Activated T-helper 1 cell treated with anti-CD3 and anti-CD28 coated beads, Interleukin-12 subunit alpha, Interleukin-12 subunit beta, Interleukin-2, Interleukin-4 antibody, amounts not matched to agents 30 ng/mL and 10 ng/mL and 1 ng/mL, durations not matched to agents 14 hours and 24 hours and 36 hours (primary cell): Measurements from ENCODE around the gene POU2F3. TPM values are rescaled to one million over a fixed set of nuclear protein-coding genes. Genes with fewer than 3 reads are reported as not detected.

Experiments
- DNase-seq: peaks from one replicate; pipeline ENCODE4 v3.0.0; 2021; ENCODE audit warnings: low spot score
- H3K27ac Mint-ChIP-seq: one replicate; pipeline ENCODE4 v1.8.0; 2021; ENCODE audit warnings: mild to moderate bottlenecking, mixed read lengths
- H3K27me3 Mint-ChIP-seq: one replicate; pipeline ENCODE4 v1.8.0; 2022; ENCODE audit warnings: mild to moderate bottlenecking, moderate library complexity, mixed read lengths; ENCODE audit not compliant: insufficient read depth
- H3K36me3 Mint-ChIP-seq: one replicate; pipeline ENCODE4 v1.8.0; 2021; ENCODE audit warnings: low read depth, mixed read lengths
- H3K4me1 Mint-ChIP-seq: one replicate; pipeline ENCODE4 v1.8.0; 2021; ENCODE audit warnings: low read depth, mixed read lengths
- H3K4me3 Mint-ChIP-seq: one replicate; pipeline ENCODE4 v1.8.0; 2021; ENCODE audit warnings: mild to moderate bottlenecking, moderate library complexity, mixed read lengths
- H3K9me3 Mint-ChIP-seq: one replicate; pipeline ENCODE4 v1.8.0; 2021; ENCODE audit warnings: mixed read lengths
- intact Hi-C: fragments of 100-400 bp; cut with micrococcal nuclease; formaldehyde crosslinking; loops from one replicate; pipeline ENCODE4 v1.15.1; 2024
- total RNA-seq: library from RNA; stranded (reverse); gene quantifications from 2 replicates; pipeline ENCODE4 v1.2.3, GENCODE V29; 2022

Gene POU2F3
- total RNA-seq, 1 donor from 2014 or later, result 0.36 TPM

DNA sequence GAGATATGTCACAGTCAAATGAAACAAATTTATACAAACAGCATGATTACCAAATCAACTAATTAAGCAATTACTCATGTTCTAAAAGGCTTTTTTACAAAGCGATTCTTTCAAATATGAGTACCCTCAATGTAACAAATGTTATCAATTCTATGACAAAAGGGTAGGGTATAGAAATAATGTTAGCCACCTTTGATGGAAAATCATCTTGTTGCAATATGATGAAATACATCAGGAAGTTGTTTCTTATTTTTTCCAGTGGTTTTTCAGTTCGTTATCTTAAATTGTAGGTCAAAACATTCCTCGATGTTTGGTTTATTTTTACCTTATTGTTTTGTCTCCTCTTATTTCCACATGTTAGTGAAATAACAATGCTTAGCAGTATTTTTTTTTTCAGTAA, 102.7 kb downstream of the POU2F3 start:
- H3K36me3 Mint-ChIP-seq, result peaks cover 6% of the 10 kb centered on the region
- intact Hi-C loops, result loop anchor here (10.0 kb wide), 1 partner anchor 692 kb away; no protein-coding TSS in a partner anchor
- H3K27me3 Mint-ChIP-seq, result peaks cover 64% of the 10 kb centered on the region

DNA sequence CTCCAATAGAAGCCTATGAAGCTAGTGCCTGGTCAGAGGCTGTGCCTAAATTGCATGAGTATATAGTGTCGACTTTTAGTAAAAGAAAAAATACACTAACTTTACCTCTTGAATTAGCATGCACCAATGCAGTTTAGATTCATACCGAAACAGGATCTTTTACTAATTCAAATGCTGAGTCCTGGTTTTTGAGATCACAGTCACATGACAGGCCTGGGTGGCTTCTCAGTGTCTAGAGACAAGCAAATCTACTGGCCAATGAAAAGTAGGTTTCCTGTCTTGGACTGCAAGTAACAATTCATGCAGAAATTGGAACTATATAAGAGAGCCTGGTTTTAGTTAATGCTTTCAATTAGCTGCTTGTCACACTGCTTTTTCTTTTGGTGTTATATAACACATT, 103.5 kb downstream of the POU2F3 start:
- Mint-ChIP-seq H3K27ac (no peak overlapping the region), H3K4me1 (peaks cover 55% of the 10 kb centered on the region), H3K27me3 (peaks cover 63% of the 10 kb centered on the region), H3K36me3 (peaks cover 6% of the 10 kb centered on the region), H3K4me3 (no peak overlapping the region), H3K9me3 (peaks cover 6% of the 10 kb centered on the region)
- intact Hi-C loops, result loop anchor here (10.0 kb wide), 1 partner anchor 691 kb away; no protein-coding TSS in a partner anchor
- DNase-seq, result no peak

More for the DNA sequence above, 102.7 kb downstream of the POU2F3 start:
- Mint-ChIP-seq H3K27ac (no peak overlapping the region), H3K4me1 (peaks cover 60% of the 10 kb centered on the region), H3K4me3 (no peak overlapping the region), H3K9me3 (peaks cover 6% of the 10 kb centered on the region)
- no peak for DNase-seq

DNA sequence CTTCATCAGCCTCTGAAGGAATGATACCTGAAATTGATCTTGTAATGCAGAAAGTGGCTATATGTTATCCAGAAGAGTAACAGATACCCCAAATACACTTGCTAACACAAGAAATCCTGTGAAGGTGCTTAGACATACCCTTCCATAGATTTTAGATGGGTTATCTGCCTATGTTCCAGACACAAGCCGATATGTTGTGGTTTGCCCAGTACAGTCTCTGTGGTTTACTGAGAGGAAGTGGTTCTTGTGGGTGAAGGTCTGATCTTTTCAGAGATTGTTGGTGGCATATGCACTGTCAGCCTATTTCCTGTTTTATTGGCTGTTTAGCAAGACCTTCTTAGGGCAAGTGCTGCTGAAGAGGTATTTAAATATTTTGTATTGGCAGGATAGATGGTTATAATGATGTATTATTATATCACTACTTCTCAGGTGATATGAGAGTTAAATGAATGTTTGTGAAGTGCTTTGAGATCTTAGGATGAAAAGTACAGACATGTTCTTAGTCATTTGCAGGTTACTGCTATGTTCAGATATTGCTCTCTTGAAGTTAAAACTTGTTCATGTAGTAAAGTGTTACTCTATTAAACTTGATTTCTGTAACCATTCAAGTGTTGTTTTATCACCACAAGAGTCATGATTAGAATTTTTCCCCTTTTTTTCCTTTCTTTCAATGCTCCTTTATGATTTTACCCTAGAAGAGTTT, 104.5 kb downstream of the POU2F3 start:
- Mint-ChIP-seq H3K9me3 (peaks cover 6% of the 10 kb centered on the region), H3K4me1 (peaks cover 51% of the 10 kb centered on the region), H3K4me3 (peak overlapping the region; percentile 74), H3K27me3 (peaks cover 60% of the 10 kb centered on the region), H3K27ac (peak overlapping the region; percentile 81), H3K36me3 (peaks cover 6% of the 10 kb centered on the region)
- intact Hi-C loops, result loop anchor here (1.0 to 10.0 kb wide), 3 partner anchors 8 to 690 kb away; partner anchors contain the start of gene ARHGEF12
- peak; percentile 71 for DNase-seq

DNA sequence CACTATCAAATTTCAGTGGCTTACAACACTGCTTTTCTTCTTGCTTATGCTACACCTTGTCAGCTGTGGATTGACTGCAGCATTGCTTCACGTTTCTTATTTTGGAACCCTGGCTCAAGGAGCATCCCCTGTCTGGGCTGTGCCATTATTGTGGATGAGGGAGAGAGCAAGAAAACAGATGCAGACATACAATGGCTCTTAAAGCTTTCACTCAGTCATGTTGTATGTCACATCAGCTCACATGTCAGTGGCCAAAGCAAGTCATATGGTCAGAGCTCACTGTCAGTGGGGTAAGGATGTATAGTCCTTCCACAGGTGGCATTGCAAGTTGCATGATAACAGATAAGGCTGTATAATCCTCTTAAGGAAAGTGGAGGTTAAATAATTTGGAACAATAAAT, 106.3 kb downstream of the POU2F3 start:
- DNase-seq, result no peak
- H3K36me3 Mint-ChIP-seq, result peaks cover 4% of the 10 kb centered on the region
- peaks cover 57% of the 10 kb centered on the region for H3K27me3 Mint-ChIP-seq

DNA sequence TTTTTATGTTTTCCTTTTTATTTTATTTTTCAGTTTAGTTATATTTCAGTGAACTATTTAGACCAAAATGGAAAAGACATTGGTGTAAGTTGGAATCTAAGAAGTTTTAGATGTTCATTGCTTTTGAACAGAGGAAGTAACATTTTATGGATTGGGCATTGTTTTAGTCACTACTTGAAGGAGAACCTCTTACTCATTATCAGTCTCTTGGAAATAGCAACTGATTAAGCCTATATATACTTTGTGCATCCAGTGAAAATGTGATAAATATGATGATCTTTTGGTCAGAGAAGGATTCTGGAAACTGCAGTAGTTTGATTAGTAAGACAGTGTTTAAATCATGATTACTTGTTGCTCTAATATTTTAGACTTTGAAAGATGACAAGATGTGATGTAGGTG, 110.7 kb downstream of the POU2F3 start:
- Mint-ChIP-seq H3K27me3 (peaks cover 56% of the 10 kb centered on the region), H3K9me3 (no peaks in the 10 kb centered on the region), H3K4me1 (peaks cover 13% of the 10 kb centered on the region), H3K36me3 (no peaks in the 10 kb centered on the region), H3K4me3 (no peak overlapping the region), H3K27ac (no peak overlapping the region)
- DNase-seq, result no peak
- intact Hi-C loops, result no loop called here

More for the DNA sequence above, 106.3 kb downstream of the POU2F3 start:
- Mint-ChIP-seq H3K4me1 (peaks cover 42% of the 10 kb centered on the region), H3K27ac (no peak overlapping the region), H3K4me3 (no peak overlapping the region), H3K9me3 (peaks cover 6% of the 10 kb centered on the region)
- intact Hi-C loops, result loop anchor here (10.0 kb wide), 1 partner anchor 689 kb away; no protein-coding TSS in a partner anchor

DNA sequence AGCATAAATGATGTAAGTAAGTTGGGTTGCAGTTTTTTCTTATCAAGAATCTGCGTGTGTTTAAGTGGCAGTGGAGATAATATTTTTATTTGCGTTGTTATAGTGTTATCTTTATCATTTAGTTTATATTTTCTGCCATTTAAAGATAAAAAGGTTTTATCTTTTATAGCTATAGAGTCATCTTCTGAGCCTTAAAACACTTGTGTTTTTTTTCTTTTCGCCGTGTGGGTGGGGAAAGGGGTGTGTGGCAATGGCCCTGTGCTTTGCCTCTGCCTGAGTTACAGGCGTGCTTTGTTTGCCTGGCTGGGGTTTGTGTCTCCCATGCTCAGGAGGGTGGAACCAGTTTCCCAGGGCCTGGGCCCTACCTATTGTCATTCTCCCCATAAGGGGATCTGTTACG, 112.5 kb downstream of the POU2F3 start:
- peaks cover 50% of the 10 kb centered on the region for H3K27me3 Mint-ChIP-seq
- no peak overlapping the region for H3K4me3 Mint-ChIP-seq
- intact Hi-C loops, result no loop called here

DNA sequence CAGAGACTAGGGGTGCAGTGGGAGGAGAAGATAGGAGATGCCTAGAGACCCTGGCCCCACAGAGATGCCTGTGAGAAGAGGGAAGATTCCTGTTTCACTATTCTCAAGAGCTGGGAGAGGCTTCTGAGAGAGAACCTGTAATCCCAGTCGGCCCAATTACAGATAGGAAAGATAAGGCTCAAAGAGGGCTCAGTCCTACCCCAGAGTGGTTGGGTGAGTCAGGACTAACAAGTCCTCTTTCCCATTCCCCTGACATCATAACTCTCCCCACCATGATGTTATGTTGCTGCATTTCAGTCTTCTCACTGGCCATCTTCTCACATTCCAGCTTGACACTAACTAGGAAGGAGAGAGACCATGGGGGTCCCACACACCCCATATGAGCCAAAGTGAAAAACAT, 114.1 kb downstream of the POU2F3 start:
- Mint-ChIP-seq H3K9me3 (no peaks in the 10 kb centered on the region), H3K36me3 (no peaks in the 10 kb centered on the region), H3K27ac (no peak overlapping the region), H3K27me3 (peaks cover 44% of the 10 kb centered on the region), H3K4me3 (no peak overlapping the region), H3K4me1 (peaks cover 5% of the 10 kb centered on the region)
- intact Hi-C loops, result no loop called here
- no peak for DNase-seq

More for the DNA sequence above, 112.5 kb downstream of the POU2F3 start:
- no peaks in the 10 kb centered on the region for H3K9me3 Mint-ChIP-seq
- no peak for DNase-seq
- no peaks in the 10 kb centered on the region for H3K36me3 Mint-ChIP-seq
- peaks cover 5% of the 10 kb centered on the region for H3K4me1 Mint-ChIP-seq
- no peak overlapping the region for H3K27ac Mint-ChIP-seq

DNA sequence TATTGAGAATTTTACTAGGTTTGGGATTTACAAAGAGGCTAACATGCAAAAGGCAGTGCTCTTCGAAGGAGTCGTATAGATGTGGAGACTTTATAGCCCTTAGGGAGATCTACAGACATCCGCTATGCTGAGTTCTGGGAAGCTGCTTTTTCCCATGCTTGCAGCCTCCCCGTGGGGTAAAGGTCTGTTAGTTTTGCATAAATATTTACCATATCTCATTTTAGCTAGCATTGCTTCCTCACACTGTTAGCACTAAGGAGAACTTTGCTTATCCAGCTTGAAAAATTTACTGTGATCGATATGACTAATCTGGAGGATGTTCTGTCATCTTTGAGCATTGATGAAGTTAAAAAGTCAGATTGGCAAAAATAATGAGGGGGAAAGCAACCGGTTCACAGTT, 114.8 kb downstream of the POU2F3 start:
- Mint-ChIP-seq H3K27ac (no peak overlapping the region), H3K4me1 (peaks cover 5% of the 10 kb centered on the region), H3K27me3 (peaks cover 38% of the 10 kb centered on the region), H3K4me3 (no peak overlapping the region), H3K9me3 (no peaks in the 10 kb centered on the region), H3K36me3 (no peaks in the 10 kb centered on the region)
- DNase-seq, result no peak
- intact Hi-C loops, result no loop called here

DNA sequence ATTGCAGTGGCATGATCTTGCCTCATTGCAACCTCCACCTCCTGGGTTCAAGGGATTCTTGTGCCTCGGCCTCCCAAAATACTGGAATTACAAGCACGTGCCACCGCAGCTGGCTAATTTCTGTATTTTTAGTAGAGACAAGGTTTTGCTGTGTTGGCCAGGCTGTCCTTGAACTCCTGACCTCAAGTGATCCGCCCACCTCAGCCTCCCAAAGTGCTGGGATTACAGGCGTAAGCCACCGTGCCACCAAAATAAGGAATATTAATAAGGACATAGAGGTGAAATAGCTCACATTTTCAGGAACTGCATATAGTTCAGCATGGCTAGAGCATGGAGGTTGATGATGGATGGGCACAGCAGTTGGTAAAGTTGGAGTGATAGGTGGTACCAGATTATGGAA, 117.7 kb downstream of the POU2F3 start:
- Mint-ChIP-seq H3K27me3 (peaks cover 27% of the 10 kb centered on the region), H3K4me1 (no peaks in the 10 kb centered on the region), H3K9me3 (no peaks in the 10 kb centered on the region), H3K36me3 (no peaks in the 10 kb centered on the region), H3K4me3 (no peak overlapping the region), H3K27ac (no peak overlapping the region)
- DNase-seq, result no peak
- intact Hi-C loops, result no loop called here

DNA sequence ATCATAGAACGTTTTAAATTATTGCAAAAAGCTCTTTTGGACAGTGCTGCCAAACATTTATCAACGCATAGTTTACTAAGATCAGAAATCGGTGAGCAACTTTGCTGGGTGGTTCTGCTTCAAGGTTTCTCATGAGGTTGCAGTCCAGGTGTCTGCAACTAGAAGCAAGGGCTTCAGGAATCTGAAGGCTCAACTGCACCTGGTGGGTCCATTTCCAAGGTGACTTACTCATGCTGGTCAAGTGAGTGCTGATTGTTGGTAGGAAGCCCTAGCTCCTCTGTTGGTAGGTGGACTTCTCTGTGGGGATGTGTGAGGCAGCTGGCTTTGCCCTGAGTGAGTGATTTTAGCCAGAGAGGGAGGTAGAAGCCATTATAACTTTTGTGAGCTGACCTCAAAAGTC, 118.8 kb downstream of the POU2F3 start:
- H3K9me3 Mint-ChIP-seq, result no peaks in the 10 kb centered on the region
- no peak overlapping the region for H3K27ac Mint-ChIP-seq
- no peak for DNase-seq
- H3K4me1 Mint-ChIP-seq, result no peaks in the 10 kb centered on the region
- intact Hi-C loops, result no loop called here
- no peaks in the 10 kb centered on the region for H3K36me3 Mint-ChIP-seq
- H3K27me3 Mint-ChIP-seq, result peaks cover 26% of the 10 kb centered on the region
- no peak overlapping the region for H3K4me3 Mint-ChIP-seq

DNA sequence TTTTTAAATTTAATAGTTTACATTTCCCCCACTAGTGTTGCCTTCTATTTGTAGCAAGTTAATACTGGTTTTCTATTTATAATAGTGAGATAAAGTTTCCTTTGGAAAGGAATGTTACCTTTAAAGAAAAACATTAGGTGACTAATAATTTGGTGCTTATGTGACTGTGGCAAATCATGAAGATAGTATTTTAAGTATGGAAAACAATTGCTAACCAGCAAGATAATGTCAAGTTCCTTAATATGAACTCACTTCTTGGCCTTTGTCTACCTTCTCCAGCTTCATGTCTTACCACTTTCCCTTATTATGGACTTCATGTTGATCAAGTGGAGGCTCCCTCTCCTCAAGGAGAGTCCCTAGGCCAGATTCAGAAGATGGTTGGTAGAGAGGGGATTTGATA, 123.5 kb downstream of the POU2F3 start:
- no peaks in the 10 kb centered on the region for H3K9me3 Mint-ChIP-seq
- no peak overlapping the region for H3K4me3 Mint-ChIP-seq
- H3K36me3 Mint-ChIP-seq, result no peaks in the 10 kb centered on the region
- H3K4me1 Mint-ChIP-seq, result no peaks in the 10 kb centered on the region
- no peak overlapping the region for H3K27ac Mint-ChIP-seq
- intact Hi-C loops, result no loop called here
- DNase-seq, result no peak
- peaks cover 24% of the 10 kb centered on the region for H3K27me3 Mint-ChIP-seq

DNA sequence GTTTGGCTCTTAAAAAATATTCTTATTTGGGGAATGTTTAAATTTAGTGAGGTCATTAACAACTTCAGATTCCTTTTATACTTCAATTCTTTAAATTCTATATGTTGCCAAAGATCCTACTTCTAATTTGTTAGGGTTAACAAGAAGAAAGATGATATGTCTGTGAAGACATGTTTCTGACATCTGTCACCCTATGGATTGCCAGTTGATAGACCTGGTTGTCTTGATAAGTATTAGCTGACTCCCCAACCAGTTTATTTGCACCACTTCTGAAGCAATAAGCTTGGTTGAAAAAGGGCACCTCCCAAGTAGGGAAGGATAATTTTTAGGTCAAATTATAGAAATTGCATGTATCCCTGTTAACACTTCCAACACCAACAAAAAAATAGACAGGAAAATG, 125.6 kb downstream of the POU2F3 start:
- no peak for DNase-seq
- Mint-ChIP-seq H3K4me1 (no peaks in the 10 kb centered on the region), H3K27me3 (peaks cover 35% of the 10 kb centered on the region), H3K36me3 (no peaks in the 10 kb centered on the region), H3K27ac (no peak overlapping the region), H3K4me3 (no peak overlapping the region), H3K9me3 (no peaks in the 10 kb centered on the region)
- intact Hi-C loops, result no loop called here
